ENCODE results near the gene ANKIB1. TPM values are rescaled to one million over a fixed set of nuclear protein-coding genes. Genes with fewer than 3 reads are reported as not detected.

Gene ANKIB1
- total RNA-seq, 1 experiment from 2014 or later, result 31.9 TPM

DNA sequence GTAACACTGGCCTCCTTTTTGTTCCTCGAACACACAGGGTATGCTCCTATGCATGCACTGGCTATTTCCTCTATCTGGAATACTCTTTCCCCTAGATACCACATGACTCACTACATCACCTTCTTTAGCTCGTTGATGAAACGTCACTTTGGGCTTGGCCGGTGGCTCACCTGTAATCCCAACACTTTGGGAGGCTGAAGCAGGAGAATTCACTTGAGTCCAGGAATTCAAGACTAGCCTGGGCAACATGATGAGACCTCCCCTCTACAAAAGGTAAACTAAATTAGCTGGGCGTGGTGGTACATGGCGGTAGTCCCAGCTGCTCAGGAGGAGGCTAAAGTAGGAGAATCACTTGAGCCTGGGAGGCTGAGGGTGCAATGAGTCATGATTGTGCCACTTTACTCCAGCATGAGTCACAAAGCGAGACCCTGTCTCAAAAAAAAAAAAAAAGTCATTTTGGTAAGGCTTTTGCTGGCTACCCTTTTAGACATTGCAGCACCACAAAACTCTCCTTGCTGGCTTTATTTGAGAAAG, 14.5 kb downstream of the ANKIB1 start:
- DNase-seq (ENCODE audit: low spot score), result peak; percentile 48

DNA sequence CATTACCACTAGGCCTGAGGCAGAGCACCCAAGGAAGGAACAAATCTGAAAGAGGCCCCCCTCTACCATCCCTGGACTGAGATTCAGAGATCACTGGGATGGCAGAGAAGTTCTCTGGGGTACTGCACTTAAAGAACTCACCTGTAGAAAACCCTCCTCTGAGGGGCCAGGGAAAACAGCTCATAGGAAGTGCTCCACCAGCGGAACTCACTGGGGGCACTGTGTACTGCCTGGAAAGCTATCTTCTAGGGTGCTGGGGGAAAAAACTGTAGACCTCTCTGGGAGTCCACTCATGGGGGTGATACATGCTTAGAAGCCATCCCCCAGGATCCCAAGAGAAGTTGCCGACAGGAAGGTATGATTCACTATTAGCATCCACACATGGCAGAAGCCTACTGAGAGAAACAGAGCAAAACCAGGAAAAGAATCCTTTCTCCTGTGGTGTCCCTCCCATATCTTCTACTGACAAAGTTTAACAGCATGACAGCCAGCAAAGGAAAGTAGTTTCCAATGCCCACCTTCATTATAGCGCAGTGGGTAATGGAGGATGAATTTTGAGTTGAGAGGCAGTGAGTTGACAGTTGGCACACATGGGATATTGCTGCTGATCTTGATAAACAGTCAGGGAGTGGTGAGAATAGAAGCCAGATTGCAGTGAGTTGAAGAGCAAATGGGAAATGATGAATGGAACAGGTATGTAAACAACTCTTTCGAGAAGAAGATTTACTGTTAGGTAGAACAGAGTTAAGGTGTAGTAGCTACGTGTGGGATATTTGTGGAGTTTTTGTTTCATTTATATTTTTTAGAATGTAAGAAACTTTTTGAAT, 20.9 kb downstream of the ANKIB1 start:
- no peak for DNase-seq (ENCODE audit: low spot score)

DNA sequence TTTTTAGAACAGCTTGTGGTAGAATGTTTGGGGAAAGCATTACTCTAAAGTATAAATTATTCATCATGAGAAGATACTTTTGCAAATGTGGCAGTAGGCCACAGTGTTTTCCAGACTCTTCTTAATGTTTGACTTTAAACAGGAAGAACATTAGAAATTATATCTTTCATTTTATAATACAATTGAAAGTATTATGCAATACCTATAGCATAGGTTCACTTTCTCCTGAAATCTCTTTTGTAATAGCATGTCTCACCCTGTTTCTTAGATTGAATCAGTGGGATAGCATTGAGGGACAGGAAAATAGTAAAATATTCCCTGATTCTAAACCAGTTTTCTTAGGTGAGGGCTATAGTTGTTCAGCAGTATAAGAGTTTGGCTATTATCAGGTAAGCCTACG, 23.1 kb downstream of the ANKIB1 start:
- DNase-seq (ENCODE audit: low spot score), result no peak

DNA sequence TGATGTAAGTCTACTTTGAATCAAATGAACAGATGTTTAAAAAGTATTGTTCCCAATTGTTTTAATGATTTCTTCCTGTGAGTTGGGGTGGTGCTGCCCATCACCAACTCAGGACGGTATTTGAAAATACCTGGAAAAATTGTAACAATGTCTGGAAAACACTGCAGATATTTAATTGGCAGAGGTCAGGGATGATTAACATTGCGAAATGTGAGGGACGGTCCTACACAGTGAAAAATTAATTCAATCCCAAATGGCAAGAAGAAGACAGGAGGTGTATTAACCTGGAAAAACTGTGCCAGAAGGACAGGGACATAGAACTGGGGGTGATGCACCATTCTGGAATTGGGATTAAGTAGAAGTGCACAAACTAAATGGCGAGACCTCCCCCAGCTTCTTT, 29.6 kb downstream of the ANKIB1 start:
- no peak for DNase-seq (ENCODE audit: low spot score)

DNA sequence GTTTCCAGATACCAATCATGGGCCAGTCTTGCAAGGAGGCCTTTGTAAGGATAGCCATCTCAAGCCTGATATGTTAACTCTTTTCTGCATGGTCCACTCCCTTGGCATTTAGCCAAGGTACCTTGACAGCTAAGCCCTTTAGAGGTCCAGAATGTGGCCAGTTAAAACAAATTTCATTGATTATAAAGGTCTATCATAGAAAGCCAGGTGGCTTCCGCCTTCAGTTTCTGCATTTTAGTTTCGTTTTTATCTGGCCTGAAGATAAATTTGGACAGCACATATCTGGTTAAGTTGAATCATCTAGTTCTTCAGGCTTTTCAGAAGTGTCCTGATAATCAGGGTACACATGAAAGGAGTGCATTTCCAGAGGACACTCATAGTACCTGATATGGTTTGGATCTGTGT, 30.7 kb downstream of the ANKIB1 start:
- no peak for DNase-seq (ENCODE audit: low spot score)

DNA sequence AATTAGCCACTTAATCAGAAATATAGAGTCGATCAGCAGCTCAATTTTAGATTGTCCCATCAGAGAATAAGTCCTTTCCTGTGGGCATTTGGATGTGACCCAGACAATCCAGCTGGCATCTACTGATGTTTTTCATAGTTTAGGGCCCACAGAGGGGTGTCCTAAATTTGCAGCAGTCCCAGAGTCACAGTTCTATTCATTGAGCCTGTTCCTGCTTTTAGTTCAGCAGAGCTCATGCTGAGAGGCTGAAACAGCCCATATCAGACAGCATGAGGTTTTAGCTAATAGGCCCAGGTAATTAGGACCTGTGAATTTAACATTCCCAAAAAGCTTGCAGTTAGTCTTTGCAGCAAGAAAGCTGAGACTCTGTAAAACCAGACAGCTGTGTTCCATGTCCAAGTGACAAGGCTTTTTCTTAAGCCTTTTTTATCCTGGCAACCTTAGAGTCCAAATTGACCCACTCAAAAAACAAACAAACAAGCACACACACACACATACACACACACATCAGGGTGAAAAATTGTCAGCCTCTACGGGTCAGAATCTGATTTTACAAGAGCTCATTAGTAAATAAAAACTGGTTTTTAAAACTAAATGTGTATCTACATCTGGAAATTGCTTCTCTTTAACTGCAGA, 33.7 kb downstream of the ANKIB1 start:
- no peak for DNase-seq (ENCODE audit: low spot score)

DNA sequence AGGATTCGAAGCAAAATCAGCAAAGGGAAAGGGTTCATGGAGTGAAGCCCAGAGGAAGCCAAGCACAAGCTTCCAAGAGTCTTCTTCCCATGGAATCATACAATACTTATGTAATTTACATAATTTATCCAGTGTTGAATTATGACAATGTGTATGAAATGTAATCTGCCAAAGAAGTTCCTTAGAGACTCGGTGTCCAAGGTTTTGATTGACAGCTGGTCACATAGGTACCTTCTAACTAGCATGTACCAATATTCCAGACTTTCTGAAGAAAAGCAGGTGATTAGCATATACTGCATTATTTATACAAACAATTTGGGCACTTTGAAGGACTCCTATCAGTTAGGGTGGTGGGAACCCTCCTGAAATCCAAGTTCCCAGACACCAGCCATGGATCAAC, 35.3 kb downstream of the ANKIB1 start:
- no peak for DNase-seq (ENCODE audit: low spot score)

DNA sequence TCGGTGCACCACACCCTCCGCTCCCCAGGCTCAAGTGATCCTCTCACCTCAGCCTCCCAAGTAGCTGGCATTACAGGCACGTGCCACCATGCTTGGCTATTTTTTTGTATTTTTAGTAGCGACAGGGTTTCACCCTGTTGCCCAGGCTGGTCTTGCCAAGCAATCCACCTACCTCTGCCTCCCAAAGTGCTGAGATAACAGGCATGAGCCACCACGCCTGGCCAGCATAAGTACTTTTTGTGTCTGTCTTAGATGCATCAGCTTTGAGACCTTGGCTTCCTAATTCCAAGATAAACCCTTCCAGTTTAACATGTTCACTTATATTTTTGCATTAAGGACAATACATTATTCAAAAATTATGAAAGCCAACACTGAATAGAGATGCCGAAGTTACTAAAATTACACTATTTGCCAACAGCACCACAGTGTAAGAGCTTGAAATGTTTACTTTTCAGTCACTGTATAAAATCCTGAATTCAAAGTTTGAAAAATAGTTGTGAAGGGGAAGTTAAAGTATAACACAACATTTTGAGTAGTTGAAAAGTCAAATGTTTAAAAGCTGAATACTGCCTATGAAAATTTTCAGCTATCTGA, 36.5 kb downstream of the ANKIB1 start:
- DNase-seq (ENCODE audit: low spot score), result no peak

DNA sequence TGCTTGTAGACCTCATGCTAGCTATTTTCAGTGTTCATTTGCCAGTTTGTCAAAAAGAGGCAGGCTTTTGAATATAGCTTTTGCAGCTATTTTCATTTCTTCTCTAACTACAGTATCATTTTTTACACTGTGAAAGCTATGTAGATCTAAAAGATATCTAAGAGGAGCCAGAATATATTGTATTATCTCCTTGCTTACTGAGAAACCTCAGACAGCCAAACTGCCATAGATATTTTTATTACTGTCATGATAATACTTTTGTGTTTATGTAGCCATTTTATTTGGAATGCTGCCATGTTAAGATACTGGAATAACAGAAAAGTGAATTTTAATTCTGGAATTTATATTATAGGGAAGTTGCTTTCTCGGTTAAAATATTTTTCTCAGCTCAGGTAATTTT, 37.2 kb downstream of the ANKIB1 start:
- DNase-seq (ENCODE audit: low spot score), result no peak

DNA sequence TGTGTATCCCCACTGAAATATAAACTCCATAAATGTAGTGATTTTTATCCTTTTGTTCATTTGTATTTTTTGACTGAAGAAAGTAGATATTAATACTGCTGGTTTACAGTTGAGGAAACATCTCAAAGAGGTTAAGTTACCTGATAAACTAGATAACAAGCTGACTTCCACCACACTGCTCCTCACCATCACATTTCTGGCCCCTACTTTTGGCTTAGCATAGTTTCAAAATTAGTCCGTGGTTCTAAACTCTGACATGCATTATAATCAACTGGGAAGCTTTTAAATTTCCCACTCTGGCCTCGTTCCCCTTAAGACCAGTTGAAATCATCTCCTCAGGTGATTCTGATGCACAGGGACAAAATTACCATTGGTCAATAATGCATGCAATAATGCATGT, 43.5 kb downstream of the ANKIB1 start:
- DNase-seq (ENCODE audit: low spot score), result no peak

DNA sequence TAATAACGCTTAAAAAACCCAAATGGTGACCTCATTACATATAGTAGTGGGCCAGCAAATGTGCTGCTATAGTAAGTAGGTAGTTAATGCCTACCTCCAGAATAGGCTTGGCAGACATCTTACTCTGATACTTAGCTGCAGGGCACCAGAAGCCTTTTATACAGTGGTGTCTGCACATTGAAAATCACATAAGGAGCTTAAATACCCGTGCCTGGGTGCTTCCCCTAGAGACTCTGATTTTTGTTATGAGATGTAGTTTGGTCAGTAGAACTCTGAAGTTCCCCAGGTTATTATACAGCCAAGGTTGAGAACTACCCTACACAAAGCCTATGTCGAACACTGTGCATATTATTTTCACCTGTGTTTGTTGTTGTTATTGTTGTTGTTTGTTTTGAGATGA, 47.2 kb downstream of the ANKIB1 start:
- no peak for DNase-seq (ENCODE audit: low spot score)

DNA sequence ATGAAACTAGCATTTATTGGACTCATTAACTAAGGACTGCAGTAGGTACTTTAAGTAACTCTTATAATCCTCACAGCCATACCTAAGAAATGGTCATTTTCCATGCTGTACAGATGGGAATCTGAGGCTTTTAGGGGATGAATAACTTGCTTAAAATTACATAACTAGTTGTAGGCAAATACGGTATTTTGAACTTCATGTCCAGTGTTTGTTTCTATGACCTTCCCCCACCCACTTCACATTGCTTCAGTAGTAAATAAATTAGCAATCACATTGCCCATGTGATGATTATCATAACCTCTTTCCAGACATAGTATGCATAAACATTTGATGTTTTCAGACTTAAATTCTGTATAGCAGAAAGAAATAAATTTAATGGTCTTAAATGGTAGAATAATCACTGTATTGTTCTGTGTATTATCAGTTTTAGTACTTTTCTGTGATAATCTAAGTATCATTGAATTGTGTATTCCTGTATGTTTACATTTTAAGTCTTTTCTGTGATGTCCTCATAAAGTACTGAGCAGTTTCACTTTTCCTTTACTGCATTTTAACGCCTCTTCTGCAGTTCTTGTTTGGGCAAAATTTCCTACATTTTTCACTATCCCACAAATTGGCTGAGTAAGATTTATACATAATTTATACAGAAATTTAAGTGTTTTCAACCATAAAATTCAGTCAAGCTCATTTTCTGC, 48.3 kb downstream of the ANKIB1 start:
- peak; percentile 36 for DNase-seq (ENCODE audit: low spot score)

DNA sequence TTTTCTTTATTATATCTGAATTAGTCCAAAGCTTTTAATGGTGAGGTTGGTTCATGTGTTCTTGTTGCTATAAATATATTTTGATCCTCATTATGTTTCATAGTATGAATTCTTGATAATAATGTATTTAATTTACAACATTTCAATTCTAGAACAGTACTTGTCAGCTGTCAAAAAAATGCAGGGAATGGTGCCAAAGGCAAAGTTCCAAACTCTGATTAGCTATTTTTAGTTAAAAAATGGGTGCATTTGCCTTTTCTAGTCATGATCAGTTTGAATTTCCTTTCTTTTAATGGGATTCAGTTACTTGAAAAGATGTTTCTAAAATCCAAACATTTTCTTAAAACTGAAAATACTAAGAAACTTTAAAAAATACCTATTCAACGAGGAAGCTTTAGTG, 49.6 kb downstream of the ANKIB1 start:
- no peak for DNase-seq (ENCODE audit: low spot score)

DNA sequence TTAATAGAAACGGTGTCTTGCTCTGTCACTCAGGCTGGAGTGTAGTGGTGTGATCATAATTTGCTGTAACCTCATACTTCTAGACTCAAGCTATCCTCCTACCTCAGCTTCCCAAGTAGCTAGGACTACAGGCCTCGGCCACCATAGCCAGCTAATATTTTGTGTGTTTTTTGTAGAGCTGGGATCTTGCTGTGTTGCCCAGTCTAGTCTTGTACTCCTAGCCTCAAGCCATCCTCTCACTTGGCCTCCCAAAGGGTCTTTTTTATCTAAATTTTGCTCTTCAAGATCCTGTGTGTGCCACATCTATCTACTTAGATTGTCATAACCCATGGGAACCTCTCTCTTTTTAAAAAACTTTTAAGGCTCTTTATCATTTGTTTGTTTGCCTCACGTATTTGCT, 50.5 kb downstream of the ANKIB1 start:
- DNase-seq (ENCODE audit: low spot score), result no peak

DNA sequence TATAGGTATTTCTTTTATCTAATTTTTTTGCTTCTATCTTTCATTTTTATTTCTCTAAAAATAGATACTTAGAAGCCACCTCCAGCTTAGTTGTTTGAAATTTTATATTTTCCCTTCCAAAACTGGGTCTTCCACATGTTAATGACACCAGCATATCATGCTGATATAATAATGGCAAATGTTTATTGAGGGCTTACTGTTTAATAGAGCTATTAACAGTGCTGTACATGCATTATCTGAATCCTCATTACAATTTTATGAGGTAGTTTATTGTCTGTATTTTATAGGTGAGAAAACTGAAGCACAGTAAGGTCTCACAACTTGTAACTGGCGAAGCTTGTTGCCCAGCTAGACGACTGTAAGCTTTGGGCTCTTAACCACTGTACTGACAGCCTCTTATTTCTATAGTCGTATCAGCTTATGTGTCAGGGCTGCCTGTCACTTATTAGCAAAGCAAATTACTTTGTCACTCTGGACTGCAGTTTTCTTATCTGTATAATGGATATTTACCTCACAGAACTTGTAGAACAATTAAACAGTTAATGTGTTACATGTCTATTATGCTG, 51.2 kb downstream of the ANKIB1 start:
- DNase-seq (ENCODE audit: low spot score), result no peak

DNA sequence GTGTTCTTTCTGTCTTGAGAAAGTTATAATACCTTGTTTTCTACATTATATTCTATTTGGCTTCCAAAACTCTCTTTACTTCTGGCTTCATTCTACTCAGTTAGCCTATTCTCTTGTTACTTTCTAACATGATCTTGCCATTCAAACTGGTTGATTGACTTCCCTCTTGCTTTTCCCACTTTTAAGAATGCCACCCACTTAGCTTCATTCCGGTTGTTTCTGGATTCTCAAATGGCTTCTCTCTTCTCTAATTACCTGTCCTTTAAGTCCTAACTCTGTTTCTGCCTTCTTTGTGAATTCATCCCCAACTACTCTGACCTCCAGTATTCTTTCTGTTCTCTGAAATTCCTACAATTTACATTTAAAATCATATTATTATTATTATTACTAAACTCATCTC, 52.0 kb downstream of the ANKIB1 start:
- DNase-seq (ENCODE audit: low spot score), result no peak

DNA sequence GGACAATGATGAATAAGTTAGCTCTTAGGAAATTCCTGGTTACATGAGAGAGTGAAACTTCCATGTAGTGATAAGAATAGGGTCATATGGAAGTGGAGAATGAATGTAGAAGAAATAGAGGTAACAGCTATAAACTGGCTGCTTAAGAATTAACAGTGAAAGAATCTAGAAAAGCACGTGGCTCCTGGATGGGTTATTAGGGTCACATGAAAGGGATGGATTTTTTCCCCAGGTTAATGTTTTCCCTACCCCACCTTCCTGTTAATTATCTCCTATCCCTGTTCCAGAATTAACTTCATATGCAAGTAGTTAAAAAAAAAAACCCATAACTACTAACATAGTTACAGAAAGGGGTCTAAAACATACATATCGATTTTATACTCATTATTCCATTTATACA, 58.0 kb downstream of the ANKIB1 start:
- no peak for DNase-seq (ENCODE audit: low spot score)

DNA sequence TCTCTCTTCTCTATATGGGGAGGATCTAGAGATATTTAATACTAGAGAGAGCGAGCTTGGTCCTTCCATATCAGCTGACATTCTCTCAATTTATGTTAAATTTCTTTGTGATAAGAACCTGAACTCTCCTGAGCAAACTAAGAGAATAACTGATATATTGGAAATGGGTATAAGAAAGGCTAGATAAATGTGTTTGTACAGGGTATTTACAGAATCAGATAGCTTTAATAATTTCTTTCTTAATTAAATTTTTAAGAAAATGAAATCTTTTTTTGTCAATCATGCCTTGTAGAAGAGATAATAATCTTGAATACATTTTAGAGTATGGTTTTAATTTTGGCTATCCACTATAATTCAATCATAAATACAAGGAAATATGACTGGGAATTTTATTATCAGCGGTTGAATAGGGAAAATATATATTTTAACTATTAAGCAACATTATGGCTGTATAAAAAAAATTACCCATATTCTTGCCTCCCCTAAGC, 58.7 kb downstream of the ANKIB1 start:
- DNase-seq (ENCODE audit: low spot score), result no peak

DNA sequence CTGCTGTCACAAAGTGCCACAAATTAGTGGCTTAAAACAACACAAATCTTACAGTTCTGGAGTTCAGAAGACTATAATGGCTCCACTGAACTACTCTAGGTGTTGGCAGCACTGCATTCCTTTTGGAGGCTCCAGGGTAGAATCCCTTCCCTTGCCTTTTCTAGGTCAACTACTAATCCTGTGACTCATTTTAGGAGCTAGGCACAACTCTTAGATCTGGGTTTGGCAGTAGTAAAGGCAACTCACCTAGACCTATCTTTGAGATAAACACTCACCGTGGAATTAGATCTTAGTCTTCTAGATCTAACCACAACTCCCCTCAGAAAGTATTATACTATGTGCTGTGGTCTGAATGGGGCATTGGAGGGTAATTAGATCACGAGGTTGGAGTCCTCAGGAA, 60.4 kb downstream of the ANKIB1 start:
- DNase-seq (ENCODE audit: low spot score), result no peak

DNA sequence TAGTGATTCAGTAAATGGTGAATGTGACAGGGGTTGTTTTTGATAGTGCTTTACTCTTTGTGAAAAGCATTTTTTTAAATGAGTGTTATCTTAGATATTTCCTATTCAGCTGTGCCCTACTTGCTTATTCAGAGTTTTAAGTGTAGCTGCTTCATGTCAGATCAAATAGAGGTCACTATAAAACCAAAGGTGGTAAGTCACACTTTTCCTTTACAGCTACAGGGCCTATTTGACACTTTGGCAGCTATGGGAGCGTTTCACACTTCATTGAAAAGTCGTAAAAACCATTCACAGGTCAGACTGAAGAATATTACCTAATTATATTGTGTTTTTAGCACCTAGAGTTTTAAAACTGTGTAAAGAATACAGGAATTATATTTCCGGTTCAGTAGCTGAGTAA, 67.3 kb downstream of the ANKIB1 start:
- DNase-seq (ENCODE audit: low spot score), result no peak

DNA sequence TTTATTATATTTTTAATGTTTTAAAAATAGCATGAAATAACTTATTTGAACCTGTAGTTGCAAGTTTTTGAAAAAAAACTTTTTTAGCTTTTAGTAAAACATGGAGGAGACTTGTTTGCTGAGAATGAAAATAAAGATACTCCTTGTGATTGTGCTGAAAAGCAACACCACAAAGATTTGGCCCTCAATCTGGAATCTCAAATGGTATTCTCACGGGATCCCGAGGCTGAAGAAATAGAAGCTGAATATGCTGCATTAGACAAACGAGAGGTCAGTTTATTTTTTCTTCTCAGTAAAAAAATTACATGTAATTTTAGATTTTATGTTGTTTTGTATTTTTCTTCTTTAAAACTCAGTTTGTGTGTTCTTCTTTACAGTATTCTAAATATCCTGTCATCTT, 73.5 kb downstream of the ANKIB1 start:
- no peak for DNase-seq (ENCODE audit: low spot score)

DNA sequence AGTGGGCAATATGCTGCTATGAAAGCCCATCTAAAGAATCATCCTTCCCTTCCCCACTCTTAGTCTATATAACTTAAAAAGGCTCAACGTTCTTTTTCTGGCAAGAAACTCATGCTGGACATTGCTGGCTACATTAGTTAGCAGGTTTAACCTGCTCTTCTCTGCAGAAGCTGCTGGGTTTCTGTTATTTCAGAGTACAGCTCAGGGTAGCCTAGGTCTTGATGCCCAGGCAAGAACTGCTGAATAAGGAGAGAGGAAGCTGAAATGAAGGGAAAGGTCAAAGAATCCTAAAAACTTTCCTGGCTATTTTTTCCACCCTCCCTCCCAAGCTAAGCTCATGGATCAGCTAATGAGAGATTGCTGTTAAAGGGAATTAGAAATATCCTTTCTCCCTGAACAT, 79.4 kb downstream of the ANKIB1 start:
- DNase-seq (ENCODE audit: low spot score), result no peak

Data from H4 (cell line).